GM19324 (cell line): ENCODE measurements around the gene RASL12.
"Not testable (repeated sequence)": the region's sequence is repeated elsewhere in the genome, so short reads cannot be mapped to it uniquely, and the experiment has no call there.

Experiments
- ATAC-seq: cut with Tn5 transposase; IDR thresholded peaks from one replicate; pipeline ENCODE4 v1.9.1; 2021; ENCODE audit warnings: mild to moderate bottlenecking, moderate library complexity; ENCODE audit not compliant: unreplicated experiment, low FRiP score

RASL12 gene, protein sequence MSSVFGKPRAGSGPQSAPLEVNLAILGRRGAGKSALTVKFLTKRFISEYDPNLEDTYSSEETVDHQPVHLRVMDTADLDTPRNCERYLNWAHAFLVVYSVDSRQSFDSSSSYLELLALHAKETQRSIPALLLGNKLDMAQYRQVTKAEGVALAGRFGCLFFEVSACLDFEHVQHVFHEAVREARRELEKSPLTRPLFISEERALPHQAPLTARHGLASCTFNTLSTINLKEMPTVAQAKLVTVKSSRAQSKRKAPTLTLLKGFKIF

DNA sequence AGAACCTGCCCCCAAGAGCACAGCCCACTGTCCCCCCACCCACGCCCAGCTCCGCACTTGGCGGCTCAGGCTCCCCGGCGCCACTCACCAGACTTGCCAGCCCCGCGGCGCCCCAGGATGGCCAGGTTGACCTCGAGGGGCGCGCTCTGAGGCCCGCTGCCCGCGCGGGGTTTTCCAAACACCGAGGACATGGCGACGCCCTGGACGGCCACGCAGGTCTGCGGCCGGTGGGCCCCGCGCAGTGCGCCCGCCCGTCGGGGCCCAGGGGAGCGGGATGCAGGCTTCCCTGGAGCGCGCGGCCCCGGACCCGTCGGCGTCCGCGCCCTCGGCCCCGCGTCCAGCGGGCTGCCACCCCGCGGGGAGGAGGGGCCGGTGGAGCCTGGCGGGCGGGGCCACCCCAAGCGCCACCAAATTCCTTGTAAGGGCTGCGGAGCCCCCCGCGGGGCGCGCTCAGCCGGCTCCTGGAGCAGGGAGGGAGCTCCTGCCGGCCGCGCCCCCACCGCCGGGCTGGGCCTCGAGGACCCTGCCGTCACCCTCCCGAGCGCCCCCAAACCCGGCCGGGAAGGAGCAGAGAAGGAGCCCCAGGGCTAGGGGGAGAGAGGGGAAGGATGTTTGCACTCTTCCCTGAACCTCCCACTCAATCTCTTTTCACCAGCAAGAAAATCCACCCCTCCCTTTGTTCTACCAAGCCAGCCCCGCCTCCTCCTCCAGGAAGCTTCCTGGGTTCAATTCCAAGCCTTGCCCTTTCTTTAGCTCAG is at the start of gene RASL12:
RASL12 (minus strand) TSS at position 347 of the 758 bp plus-strand sequence; CDS start at position 191, 156 bp downstream.
- ATAC-seq, result no peak

DNA sequence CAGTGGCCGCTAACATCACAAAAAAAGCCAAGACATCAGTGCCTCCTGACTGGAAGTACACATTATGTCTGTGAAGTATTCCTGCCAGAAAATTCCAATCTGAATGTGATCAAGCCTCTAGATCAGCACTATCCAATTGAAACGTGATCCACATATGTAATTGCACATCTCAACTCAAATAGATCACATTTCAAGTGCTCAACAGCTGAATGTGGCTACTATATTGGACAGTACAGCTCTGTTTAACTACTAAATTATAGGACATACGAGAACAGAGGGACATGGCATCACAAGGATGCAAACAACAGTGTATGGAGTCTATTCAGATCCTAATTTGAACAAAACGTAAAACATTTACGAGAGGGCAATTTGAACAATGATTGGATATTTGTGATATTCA is 47.8 kb upstream of the RASL12 start:
- no peak for ATAC-seq

DNA sequence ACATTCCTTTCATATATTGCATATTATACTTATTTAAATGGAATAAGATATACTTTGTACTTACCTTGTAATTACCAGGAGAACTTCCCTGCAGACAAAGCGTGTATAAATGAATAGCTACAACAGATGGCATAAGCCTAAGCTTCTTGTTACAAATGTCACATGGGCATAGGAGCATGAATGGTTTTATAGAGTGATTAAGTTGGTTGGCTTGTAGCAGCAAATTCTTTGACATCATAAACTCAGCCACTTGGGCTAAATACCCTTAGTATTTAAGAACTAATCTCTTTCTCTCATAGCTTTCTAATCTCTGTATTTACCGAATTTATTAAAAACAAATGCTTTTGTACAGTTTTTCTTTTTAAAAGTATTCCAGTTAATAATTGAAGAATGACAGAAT is 47.3 kb upstream of the RASL12 start, which contains the start of gene UBAP1L:
UBAP1L (minus strand) TSS at position 115 of the 400 bp plus-strand sequence. CDS start 8,985 bp downstream, outside the sequence.
- ATAC-seq, result no peak

DNA sequence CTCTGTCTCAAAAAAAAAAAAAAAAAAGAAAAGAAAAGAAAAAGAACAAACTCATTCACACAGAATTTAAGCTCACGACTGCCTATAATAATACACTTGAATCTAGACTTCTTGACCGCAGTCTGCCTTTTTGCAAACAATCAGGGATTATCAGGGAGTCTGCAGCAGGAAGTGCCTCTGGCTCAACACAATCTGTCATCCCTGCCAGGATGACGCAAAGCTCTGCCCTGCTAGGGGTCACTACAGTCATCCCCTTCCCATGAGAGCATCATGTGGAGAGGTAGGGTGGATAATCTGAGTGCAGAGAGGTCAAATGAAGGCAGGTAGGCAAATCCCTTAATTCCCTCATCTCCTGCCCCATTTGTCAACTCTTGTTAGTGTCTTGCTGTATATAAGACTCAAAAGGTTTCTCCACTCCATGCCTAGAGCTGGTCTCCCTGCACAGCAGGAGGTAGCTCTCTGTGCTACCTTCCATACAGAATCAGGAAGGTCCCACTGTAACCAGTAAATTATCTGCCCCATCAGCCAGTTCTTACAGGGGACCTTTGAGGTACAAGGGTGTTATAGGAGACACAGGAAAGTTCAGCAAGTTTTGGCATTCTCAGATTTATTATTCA is 43.0 kb upstream of the RASL12 start:
- no peak for ATAC-seq

DNA sequence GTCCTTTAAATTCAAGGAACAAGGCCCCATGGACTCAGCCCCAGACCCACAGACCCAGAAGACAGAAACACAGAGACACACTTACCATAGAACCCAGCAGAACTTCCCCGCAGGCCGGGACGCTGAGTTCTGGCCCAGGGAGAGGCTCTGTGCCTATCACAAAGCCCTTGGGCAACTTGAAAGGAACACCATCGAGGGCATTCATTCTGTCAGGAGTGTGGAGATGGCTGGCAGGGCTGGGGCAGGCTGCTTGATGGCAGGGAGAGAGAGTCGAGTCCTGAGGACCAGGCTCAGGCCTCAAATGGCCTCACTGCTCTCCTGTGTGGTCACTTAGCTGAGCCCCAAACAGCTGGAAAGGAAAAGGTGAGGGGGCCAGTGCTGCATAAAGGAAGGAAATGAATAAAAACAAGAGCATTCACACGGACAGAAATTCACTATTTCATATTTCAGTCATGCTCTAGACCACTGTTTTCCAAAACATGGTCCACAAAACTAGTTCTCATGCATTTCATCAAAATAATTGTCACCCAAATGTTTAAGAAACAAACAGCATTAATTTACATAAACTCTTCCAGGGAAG is 38.3 kb upstream of the RASL12 start:
- no peak for ATAC-seq

DNA sequence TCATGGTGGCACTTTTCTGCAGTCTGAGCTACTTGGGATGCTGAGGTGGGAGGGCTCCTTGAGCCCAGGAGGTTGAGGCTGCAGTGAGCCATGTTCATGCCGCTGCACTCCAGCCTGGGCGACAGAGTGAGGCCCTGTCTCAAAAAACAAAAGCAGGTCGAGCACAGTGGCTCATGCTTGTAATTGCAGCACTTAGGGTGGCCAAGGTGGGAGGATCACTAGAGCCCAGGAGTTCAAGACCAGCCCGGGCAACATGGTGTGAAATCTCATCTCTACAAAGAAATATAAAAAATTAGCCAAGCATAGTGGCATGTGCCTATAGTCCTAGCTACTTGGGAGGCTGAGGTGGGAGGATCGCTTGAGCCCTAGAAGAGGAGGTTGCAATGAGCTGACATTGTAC is 37.2 kb upstream of the RASL12 start:
- no peak for ATAC-seq

DNA sequence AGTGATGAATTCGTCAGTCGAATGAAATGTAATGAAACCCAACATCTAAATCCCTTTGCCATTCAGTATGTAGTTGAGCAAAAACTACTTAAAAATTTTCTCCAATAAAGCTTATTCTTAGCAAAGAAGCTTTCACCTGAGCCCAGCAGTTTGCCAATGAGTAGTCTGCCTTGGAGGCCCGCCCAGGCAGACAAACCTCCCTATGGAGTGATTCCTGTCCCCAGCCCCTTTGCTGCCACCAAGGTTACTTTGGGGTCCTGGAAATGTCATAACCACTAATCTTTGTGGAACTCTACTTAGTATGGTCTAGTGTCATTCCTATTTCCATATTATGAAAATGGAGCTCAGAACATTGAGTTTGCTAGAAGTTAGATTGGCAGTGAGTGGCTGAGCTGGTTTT is 35.1 kb upstream of the RASL12 start:
- ATAC-seq, result no peak

DNA sequence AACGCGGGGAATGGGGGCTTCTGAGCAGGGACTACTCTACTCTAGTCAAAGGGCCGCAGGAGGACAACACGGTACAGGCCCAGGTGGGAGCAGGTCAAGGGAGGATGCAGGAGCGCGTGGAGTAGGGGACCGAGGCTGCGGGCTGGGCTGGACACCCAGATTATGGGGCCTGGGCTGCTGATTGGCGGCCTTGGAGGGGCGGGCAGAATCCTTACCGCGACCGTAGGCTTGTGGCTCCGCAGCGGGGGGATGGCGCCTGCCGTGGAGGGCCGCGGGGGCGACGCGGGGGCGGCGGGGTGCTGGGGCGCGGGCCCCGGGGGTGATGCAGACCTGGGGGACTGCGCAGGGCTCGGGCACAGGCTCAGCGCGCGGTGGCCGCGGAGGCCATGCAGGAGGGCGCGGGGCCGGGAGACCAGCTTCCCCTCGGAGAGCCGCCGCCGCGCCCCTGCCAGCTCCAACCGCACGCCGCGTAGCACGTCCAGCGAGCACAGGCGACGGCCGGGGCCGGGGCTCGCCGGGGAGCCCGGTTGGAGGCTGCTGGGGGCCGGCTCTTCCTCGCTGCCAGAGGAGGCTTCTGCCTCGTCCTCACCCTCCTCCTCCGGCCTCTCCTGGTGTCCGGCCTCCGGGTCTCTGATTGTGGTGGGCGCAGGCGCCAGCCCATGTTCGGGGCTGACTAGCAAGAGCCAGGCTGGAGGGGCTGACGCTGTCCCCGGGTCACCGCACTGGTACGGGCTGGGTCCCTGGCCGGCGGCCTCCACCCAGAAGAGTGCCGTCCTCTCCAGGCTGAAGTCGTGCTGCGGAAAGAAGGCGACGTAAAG is 34.3 kb upstream of the RASL12 start:
- no peak for ATAC-seq

DNA sequence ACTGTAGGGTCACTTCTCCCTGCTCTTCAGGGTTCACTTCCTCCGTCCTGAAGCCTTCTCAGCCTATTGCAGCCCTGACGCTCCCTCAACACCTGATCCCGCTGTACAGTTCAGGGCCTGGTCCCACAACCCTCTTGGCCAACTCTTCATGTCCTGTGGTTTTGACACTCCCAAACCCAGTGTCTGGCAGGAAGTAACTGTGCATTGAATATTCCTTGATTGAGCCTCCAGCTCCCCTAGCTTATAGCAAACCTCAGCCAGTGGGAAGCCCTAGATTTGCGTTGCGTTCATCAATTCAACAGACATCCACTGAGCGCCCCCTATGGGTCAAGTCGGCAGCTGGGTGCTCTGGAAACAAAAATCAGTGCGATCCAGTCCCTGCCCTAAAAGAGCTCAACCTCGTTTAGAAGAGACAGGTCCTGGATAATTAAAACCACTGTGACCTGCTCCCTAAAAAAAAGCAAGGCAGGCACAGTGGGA is 33.7 kb upstream of the RASL12 start:
- no peak for ATAC-seq

DNA sequence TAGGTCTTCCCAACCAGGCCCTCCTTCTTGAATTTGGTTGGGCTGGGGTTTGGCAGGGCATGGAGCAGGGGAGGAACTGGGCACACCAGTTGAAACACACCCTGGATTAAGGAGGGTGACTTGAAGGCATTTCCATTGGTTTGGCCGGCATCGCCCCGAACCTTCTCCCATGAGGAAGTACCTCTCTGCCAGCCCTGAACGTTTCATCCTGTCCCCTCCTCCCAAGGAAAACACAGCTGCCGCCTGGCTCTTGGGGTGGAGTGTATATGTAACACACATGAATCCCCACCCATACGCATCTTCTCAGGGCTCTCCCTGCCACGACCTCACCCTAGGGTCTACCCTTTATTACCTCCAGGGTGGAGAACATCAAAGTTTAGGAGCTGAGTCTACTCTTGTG is 32.7 kb upstream of the RASL12 start:
- ATAC-seq, result no peak

DNA sequence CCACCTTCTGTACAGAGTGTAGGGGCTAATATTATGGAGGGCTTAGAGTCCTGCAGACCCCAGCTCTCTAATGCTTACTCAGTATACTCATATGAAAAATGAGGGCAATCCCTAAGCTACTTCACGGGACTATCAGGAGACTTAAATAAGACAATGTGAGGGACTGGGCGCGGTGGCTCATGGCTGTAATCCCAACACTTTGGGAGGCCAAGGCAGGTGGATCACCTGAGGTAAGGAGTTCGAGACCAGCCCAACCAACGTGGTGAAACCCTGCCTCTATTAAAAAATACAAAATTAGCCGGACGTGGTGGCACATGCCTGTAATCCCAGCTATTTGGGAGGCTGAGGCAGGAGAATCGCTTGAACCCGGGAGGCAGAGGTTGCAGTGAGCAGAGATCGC is 32.0 kb upstream of the RASL12 start:
- not testable (repeated sequence) for ATAC-seq

DNA sequence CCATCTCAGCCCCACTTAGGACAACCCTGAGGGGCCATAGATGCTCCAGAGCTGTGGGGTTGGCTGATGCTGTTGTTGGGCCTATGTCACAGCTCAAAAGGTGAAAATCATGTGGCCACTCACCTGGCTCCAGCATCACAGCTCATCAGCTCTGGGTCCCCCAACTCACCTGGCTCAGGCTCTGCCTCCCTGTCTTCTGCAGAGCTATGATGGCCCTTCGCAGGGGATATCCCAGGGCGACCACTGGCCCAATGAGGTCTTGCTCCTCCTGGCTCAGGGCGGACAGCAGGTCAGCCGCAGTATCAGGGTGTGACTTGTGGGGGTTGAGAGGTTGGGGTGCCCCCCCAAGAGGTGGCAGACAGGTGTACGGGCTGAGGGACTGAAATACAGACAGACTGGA is 31.5 kb upstream of the RASL12 start:
- no peak for ATAC-seq

DNA sequence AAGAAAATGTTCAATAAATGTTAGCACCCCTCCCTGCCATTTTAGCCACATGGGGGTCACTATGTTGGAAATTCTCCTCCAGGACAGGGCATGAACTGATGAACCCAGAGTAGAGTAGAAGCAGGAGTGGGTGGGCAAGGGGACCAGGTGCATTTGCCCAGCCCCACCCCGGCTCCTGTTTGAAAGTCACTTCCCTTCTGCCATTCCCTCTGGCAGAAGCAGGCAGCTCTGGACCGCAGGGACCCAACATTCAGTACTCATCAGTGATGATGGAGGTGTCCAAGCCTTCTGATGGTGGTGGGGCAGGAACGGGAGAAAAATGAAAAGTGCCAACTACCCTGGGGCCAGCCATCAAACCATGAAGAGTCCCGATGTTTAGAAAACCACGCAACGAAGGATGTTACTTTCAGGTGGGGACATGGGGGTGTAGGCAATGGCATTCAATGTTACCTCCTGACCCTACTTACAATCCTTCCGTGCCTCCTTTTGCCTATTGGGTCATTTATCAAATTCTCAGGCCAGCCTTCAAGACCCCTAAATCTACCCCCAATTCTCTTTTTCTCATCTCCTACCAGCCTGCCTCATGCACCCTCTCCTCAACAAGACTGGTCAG is 30.0 kb upstream of the RASL12 start:
- ATAC-seq, result no peak

DNA sequence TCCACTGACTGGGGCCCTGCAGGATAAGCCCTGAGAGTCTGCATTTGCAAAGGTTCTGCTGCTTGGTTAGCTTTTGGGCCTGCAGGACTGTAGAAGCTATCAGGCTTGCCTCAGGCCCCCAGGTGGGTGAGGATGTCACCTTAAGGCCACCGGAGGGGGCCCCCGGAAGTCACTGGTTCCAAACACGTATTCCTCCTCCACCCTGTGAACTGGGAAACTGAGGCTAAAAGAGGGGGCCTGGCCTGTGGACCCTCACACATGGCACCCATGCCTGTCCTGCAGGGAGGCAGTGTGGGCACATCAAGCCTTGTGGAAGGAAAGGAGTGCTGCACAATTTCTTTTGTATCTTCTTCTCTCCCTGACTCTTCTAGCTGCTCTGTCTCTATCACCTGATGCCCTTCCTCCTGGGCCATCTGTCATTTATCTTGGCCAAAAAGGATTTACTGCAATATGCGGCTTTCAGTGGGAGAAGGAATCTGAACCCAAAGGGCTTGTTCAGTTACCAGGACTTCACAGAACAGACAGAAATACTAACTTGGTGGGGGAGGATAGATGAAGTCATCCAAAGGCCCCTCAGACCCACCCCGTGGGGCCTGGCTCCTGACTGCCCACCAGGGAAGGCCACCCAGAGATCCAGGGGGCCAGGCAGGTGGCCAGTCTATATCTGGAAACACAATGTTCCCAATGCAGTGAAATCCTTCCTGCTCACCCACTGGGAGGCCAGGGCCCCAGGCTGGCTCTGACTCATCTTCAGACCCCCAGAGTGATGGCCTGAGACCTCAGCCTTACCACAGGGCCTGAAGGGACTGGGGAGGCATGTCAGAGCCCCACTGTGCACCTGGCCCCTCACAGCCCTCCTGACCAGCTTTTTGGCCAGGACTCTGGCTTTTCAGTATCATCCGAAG is 28.9 kb upstream of the RASL12 start:
- no peak for ATAC-seq

DNA sequence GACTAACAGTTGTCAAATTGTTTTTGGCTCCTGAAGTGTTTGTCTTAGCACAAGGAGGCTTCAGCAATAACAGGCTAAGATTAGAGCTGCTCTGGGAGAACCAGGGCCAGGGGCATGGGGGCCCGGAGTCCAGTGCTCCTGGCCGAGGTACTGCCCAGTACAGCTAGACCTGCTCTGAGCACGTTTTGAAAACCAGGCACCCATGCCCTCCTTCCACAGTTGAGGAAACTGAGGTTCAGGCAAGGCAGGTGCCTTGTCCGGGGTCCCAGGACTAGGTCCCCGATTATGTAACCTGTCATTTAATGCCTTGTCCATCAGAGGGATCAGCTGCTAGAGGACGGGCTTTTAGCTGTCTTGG is 27.9 kb upstream of the RASL12 start:
- no peak for ATAC-seq

DNA sequence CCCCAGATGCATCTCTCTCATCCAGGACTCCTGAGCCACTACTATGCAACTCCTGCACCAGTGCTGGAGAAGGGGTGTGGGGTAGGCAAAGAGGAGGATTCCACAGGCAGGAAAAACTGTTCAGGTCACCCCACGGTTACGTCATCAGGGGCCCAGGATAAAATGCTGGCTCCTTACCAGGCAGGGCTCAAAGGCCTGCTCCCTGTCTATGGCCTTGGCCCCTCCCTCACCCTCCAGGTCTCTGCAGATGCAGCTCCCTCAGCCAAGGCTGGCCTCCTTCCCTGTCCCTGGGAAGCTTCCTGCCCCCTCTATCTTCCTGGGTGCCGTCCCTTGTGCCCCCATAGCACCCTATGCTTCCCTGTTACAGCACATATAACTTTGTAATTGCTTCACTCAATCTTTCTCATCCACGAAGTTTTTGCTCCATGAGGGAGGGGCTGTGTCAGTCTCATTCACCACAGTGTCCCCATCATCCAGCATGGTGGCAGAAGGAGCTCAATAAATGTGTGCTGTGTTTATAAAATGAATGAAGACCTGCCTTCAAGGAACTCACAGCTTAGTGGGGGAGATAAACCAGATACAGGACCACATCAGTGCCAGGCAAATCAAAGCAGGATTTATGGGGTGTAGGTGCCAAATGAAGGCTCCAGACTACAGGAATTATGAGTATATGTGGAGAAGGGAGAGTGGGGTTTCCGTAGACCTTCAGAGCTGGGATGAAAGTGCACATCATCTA is 27.4 kb upstream of the RASL12 start:
- no peak for ATAC-seq

DNA sequence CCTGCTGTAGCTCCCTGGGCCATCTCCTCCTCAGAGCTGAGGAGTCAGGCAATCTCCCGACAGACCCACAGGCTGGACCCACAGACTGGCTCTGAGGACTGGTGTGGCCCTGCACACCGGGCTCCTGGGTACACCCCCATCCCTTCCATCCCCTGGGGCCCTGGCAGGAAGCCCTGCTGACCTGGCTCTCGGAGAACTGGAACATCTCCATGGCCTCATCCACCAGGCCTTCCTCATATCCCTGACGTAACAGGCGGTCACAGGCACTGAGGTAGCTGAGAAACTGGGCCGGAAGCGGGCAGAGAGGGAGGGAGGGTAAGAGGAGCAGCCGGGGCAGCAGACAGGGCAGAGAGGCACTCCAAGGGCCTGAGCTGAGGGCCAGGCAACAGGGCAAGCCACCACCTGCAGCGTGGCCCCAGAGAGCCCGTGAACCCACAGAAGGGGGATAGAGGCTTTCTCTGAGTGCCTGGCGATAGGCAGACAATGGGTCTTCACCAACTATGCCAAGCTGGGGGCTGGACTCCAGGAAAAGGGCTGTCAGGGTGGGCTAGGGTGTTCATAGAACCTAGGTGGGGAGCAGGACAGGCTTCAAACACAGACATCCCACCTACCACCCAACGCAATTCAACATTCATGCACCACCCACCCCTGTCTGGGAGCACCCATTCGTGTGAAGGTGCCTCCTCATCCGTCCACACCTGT is 26.7 kb upstream of the RASL12 start:
- no peak for ATAC-seq

DNA sequence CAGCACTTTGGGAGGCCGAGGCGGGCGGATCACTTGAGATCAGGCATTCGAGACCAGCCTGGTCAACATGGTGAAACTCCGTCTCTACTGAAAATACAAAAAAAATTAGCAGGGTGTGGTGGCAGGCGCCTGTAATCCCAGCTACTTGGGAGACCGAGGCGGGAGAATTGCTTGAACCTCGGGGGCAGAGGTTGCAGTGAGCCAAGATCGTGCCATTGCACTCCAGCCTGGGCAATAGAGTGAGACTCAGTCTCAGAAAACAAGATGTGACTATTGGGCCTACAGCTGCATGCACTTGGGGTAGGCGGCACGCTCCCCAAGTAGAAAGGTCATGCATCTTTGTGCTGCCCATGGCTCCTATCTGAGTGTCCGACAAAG is 26.0 kb upstream of the RASL12 start:
- not testable (repeated sequence) for ATAC-seq
